Metanephros (tissue), 2 donors: Measurements from ENCODE around the gene SPRR1B. TPM values are rescaled to one million over a fixed set of nuclear protein-coding genes. Genes with fewer than 3 reads are reported as not detected.

Experiments
- small RNA-seq: library from RNA; depleted of rRNA; stranded (forward); fragments of <200 nt; gene quantifications from one replicate; pipeline ENCODE3, GENCODE V24; 2014; ENCODE audit warnings: low replicate concordance
- total RNA-seq: library from RNA; depleted of rRNA; stranded (reverse); fragments of >200 nt; gene quantifications from one replicate; pipeline ENCODE4 v1.2.3, GENCODE V29; 2014

The SPRR1B gene, protein sequence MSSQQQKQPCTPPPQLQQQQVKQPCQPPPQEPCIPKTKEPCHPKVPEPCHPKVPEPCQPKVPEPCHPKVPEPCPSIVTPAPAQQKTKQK
- not detected for total RNA-seq

DNA sequence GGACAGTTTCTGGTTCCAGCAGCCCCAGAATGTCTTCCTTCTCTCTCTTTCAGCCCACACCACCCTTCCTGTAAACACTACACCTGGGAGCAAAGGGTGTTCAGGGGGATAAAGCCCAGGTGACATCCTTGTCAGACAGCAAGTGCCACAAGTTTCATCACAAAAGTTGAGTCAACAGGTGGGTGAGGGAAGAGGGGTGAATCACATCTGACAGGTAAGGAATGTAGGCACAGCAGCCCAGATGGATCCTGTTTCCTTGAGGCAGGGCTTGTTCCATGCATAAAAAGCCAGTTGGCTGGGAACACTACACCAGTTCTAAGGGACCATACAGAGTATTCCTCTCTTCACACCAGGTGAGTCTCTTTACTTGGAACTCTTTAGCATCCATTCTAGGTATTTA is at the start of gene SPRR1B:
Gene SPRR1B, plus strand, starts transcription at position 309 of the 400 bp plus-strand sequence. CDS start 1,143 bp downstream, outside the sequence.

DNA sequence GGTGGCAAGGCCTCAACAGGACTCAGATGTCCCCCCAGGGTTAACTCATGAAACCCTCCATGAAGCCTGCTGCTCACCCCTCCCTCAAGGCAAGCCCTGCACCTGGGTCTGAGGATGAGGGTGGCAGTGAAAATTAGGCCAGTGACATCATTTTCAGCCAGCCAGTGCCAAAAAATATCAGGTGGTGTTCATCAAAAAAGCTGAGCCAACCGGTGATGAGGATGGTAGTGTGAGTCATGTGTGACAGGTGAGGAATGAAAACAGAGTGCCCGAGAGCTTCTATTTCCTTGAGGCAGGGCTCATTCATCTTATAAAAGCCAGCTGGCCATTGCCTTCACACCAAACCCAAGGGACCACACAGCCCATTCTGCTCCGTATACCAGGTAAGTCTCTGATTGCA is 47.3 kb upstream of the SPRR1B start, which contains the start of gene SPRR1A:
Gene SPRR1A, plus strand, starts transcription at position 339 of the 400 bp plus-strand sequence. CDS start 1,150 bp downstream, outside the sequence.

GRCh38 chr1:153001382-153001781 is 29.6 kb upstream of the SPRR1B start, which contains the start of gene SPRR3:
Gene SPRR3 (plus strand): TSS chr1:153001749. CDS start chr1:153003021, 1,272 bp downstream.

DNA sequence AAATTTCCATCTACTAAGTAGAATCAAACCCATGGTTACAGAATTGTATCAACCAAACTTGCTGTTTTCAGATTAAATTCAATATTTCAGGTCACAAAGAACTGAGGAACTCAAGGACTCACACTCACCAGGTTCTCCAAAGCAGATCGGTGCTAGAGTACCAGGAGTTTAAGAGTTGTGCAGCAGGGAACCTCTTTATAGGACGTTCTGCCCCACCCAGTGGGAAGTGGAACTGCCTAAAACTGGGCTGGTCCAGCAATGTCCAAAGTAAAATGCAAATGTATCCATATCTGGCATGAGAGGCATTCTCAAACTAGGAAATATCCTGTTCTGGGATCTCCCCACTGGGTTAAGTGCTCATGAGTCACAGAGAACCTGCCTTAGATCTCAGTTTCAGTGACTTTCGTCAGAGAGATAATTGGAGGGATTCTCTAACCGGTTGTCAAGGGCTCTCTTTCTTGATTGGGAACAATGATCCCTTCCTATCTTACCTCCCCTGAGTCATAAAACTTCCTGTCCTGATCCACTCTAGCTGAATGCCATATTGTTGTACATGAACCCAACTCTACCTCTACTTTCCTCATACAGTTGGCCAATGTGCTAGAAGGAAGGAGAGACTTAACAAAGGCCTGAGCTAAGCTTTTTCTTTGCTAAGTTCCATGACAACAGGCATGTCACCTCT is 10.1 kb downstream of the SPRR1B start, which contains the start of gene SPRR2D:
Gene SPRR2D, minus strand, starts transcription at position 171 of the 682 bp plus-strand sequence. CDS start 774 bp downstream, outside the sequence.

DNA sequence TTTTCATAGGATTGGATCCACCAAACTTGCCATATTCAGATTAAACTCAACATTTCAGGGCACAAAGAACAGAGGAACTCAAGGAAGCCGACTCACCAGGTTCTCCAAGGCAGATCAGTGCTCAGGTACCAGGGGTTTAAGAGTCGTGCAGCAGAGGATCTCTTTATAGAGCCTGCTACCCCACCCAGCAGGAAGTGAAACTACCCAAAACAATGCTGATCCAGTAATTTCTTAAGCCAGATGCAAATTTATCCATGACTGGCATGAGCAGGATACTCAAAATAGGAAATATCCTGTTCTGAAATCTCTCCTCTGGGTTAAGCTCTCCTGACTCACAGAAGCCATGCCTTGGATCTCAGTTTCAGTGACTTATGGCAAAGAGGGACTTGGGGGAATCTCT is 26.4 kb downstream of the SPRR1B start, which contains the start of gene SPRR2A:
Gene SPRR2A, minus strand, starts transcription at position 138 of the 400 bp plus-strand sequence. CDS start 777 bp downstream, outside the sequence.

GRCh38 chr1:153071511-153071910 is 40.5 kb downstream of the SPRR1B start, which contains the start of gene SPRR2B:
Gene SPRR2B (minus strand): TSS chr1:153071611. CDS start chr1:153070839, 772 bp downstream.

Small RNA genes lying within 50 kb of the gene (small RNA-seq; reads per million reads assigned to genes)
- gene AL356867.1 (not detected), gene RF00322 (not detected), gene SPRR1A (not detected)

Other genes with a start within 250 kb of the SPRR1B start
- not detected for gene LCE1E, start 244.9 kb upstream of the SPRR1B start, total RNA-seq
- not detected for gene LCE1D, start 234.5 kb upstream of the SPRR1B start, total RNA-seq
- not detected for gene LCE1C, start 224.6 kb upstream of the SPRR1B start, total RNA-seq
- gene LCE1B, start 219.2 kb upstream of the SPRR1B start, total RNA-seq: not detected
- not detected for gene LCE1A, start 203.7 kb upstream of the SPRR1B start, total RNA-seq
- gene LCE6A, start 188.3 kb upstream of the SPRR1B start, total RNA-seq: not detected
- gene LCE7A, start 171.2 kb upstream of the SPRR1B start, total RNA-seq: not detected
- not detected for gene SMCP, start 152.9 kb upstream of the SPRR1B start, total RNA-seq
- gene IVL, start 122.7 kb upstream of the SPRR1B start, total RNA-seq: 0.35 TPM
- gene SPRR5, start 84.0 kb upstream of the SPRR1B start, total RNA-seq: not detected
- gene SPRR4, start 60.6 kb upstream of the SPRR1B start, total RNA-seq: not detected
- not detected for gene SPRR1A, start 47.1 kb upstream of the SPRR1B start, total RNA-seq
- 0.58 TPM for gene SPRR3, start 29.5 kb upstream of the SPRR1B start, total RNA-seq
- gene SPRR2D, start 9.9 kb downstream of the SPRR1B start, total RNA-seq: not detected
- gene SPRR2A, start 26.3 kb downstream of the SPRR1B start, total RNA-seq: not detected
- not detected for gene SPRR2B, start 40.4 kb downstream of the SPRR1B start, total RNA-seq
- gene SPRR2E, start 63.3 kb downstream of the SPRR1B start, total RNA-seq: not detected
- not detected for gene SPRR2F, start 82.3 kb downstream of the SPRR1B start, total RNA-seq
- not detected for gene SPRR2G, start 119.7 kb downstream of the SPRR1B start, total RNA-seq
- not detected for gene LELP1, start 172.2 kb downstream of the SPRR1B start, total RNA-seq
- not detected for gene PRR9, start 186.4 kb downstream of the SPRR1B start, total RNA-seq
- gene LORICRIN, start 228.5 kb downstream of the SPRR1B start, total RNA-seq: not detected